H1 (cell line): ENCODE data around the gene TMEM245. TPM values are rescaled to one million over a fixed set of nuclear protein-coding genes. Genes with fewer than 3 reads are reported as not detected.
A peak's percentile ranks its signal among the peaks of the same experiment; 100 is the strongest.

Experiments
- CTCF ChIP-seq, 3 experiments: IDR thresholded peaks; 1 replicate in 2 of 3; 2 replicates in 1 of 3; pipeline versions ENCODE4 v1.5.1 to v1.6.1; 2011; ENCODE audit warnings: low read length in 3 of 3, mild to moderate bottlenecking in 3 of 3, inconsistent platforms in 2 of 3, low read depth in 1 of 3, moderate library complexity in 1 of 3; ENCODE audit not compliant: insufficient read depth in 1 of 3; ENCODE audit errors: control extremely low read depth in 1 of 3
- E2F6 ChIP-seq: IDR thresholded peaks from 2 replicates; pipeline ENCODE4 v1.6.1; 2012; ENCODE audit warnings: inconsistent platforms
- polyA plus RNA-seq, 7 experiments: library from polyadenylated mRNA; depleted of rRNA in 3 of 7; stranded (reverse) in 5 of 7; unstranded in 2 of 7; fragments of >200 nt in 5 of 7; fragments of 200-250 nt in 2 of 7; gene quantifications; 1 replicate in 5 of 7; 2 replicates in 1 of 7; 4 replicates in 1 of 7; pipeline versions ENCODE4 v1.2.1 to v1.2.3, GENCODE V29; 2011 to 2013; ENCODE audit warnings: missing spikeins in 2 of 7, mixed read lengths in 2 of 7
- total RNA-seq: library from RNA; stranded (reverse); fragmentation: NEBNext Ultra II Directional; extraction: Animal tissue kit (Norgen Biotek cat#: 25700); gene quantifications from 2 replicates; pipeline ENCODE4 v1.2.1, GENCODE V29; 2021

Gene TMEM245
- total and polyA plus RNA-seq, 2 of the 8 experiments (the other 6 are each of a cell fraction or from before 2014, with no cell fraction given): 44.3 to 45.8 TPM

- TF ChIP-seq CTCF (IDR thresholded peaks at IDR 0.05; ENCODE audit: control extremely low read depth in 1 of 3, insufficient read depth in 1 of 3, low read depth in 1 of 3, low read length in 3 of 3) (no peak), E2F6 (0 out of 2 replicates have a peak, but pooled peaks have one; percentile 8)
Measured at GRCh38 chr9:109012876-109013678, 106.7 kb downstream of the TMEM245 start, which contains the start of gene CTNNAL1 (continued).
